K562 (cell line): ENCODE measurements around the gene ACRBP. TPM values are rescaled to one million over a fixed set of nuclear protein-coding genes. Genes with fewer than 3 reads are reported as not detected.

ENCODE experiments used
- BCLAF1 ChIP-seq, 2 experiments: fragments of 450-650 bp in 1 of 2; IDR thresholded peaks; 2 replicates each; pipeline ENCODE4 v1.6.1; 2011 to 2017; ENCODE audit warnings: low read depth in 2 of 2, antibody characterized with exemption in 1 of 2, borderline replicate concordance in 1 of 2, low read length in 1 of 2, mild to moderate bottlenecking in 1 of 2, mixed read lengths in 1 of 2; ENCODE audit not compliant: control insufficient read depth in 1 of 2
- E4F1 ChIP-seq: fragments of 250-450 bp; sonication (Bioruptor Pico); IDR thresholded peaks from 2 replicates; pipeline ENCODE4 v1.5.0; 2021; ENCODE audit warnings: mild to moderate bottlenecking, borderline replicate concordance
- HIVEP1 ChIP-seq: fragments of 250-450 bp; sonication (Bioruptor Pico); IDR thresholded peaks from 2 replicates; pipeline ENCODE4 v1.4.0; 2020; ENCODE audit warnings: mild to moderate bottlenecking
- NCOA4 ChIP-seq: fragments of 450-650 bp; IDR thresholded peaks from 2 replicates; pipeline ENCODE4 v1.6.1; 2018; ENCODE audit warnings: mild to moderate bottlenecking; ENCODE audit not compliant: partially characterized antibody
- PHB ChIP-seq: fragments of 250-450 bp; sonication (Bioruptor Pico); IDR thresholded peaks from 2 replicates; pipeline ENCODE4 v1.5.0; 2021
- RBM14 ChIP-seq: fragments of 200-400 bp; formaldehyde crosslinking; IDR thresholded peaks from 2 replicates; pipeline ENCODE4 v1.6.1; 2018; ENCODE audit warnings: low read depth, mild to moderate bottlenecking, low read length, moderate library complexity, borderline replicate concordance; ENCODE audit not compliant: insufficient read depth
- SLC30A9 ChIP-seq: fragments of 250-450 bp; sonication (Bioruptor Pico); IDR thresholded peaks from 2 replicates; pipeline ENCODE4 v1.8.0; 2022; ENCODE audit warnings: mild to moderate bottlenecking, moderate library complexity
- ZBTB5 ChIP-seq: fragments of 450-650 bp; IDR thresholded peaks from 2 replicates; pipeline ENCODE4 v1.6.1; 2017; ENCODE audit warnings: antibody characterized with exemption
- polyA plus RNA-seq, 8 experiments: library from polyadenylated mRNA; depleted of rRNA in 4 of 8; stranded (reverse) in 5 of 8; unstranded in 3 of 8; fragments of >200 nt; fragmentation: Nextera tagmentation in 2 of 8; fragmentation: Illumina TruSeq in 1 of 8; extraction: Ambion mirVana in 2 of 8; extraction: Trizol in 1 of 8; gene quantifications; 2 replicates each; pipeline versions ENCODE4 v1.2.1 to v1.2.3, GENCODE V29; 2011 to 2014; ENCODE audit warnings: inconsistent platforms in 1 of 8, missing spikeins in 1 of 8
- total RNA-seq, 7 experiments: library from RNA; depleted of rRNA in 6 of 7; stranded (reverse); fragments of >200 nt in 6 of 7; fragmentation: Illumina TruSeq in 2 of 7; extraction: Trizol in 2 of 7; gene quantifications; 2 replicates each; pipeline versions ENCODE4 v1.2.1 to v1.2.3, GENCODE V29; 2011 to 2021; ENCODE audit warnings: low replicate concordance in 1 of 7
- TF ChIP-seq, protein P1 (sequence below), 3 experiments: fragments of 200-800 bp in 1 of 3; fragments of 250-450 bp in 1 of 3; fragments of 450-650 bp in 1 of 3; sonication (Bioruptor Pico) in 1 of 3; sonication (Bioruptor generic) in 1 of 3; formaldehyde crosslinking in 1 of 3; IDR thresholded peaks; 2 replicates each; pipeline versions ENCODE4 v1.6.1 to v1.8.0; 2016 to 2022; ENCODE audit warnings: mild to moderate bottlenecking in 2 of 3, missing genetic modification characterization in 2 of 3, missing compliant biosample characterization in 1 of 3, moderate library complexity in 1 of 3
- TF ChIP-seq, protein P2 (sequence below): fragments of 450-650 bp; IDR thresholded peaks from 2 replicates; pipeline ENCODE4 v1.6.1; 2018; ENCODE audit not compliant: partially characterized antibody

Gene ACRBP
- total and polyA plus RNA-seq, 9 of the 15 experiments (the other 6 are each of a cell fraction or from before 2014, with no cell fraction given): 3.1 to 31.8 (median 8.4) TPM

DNA sequence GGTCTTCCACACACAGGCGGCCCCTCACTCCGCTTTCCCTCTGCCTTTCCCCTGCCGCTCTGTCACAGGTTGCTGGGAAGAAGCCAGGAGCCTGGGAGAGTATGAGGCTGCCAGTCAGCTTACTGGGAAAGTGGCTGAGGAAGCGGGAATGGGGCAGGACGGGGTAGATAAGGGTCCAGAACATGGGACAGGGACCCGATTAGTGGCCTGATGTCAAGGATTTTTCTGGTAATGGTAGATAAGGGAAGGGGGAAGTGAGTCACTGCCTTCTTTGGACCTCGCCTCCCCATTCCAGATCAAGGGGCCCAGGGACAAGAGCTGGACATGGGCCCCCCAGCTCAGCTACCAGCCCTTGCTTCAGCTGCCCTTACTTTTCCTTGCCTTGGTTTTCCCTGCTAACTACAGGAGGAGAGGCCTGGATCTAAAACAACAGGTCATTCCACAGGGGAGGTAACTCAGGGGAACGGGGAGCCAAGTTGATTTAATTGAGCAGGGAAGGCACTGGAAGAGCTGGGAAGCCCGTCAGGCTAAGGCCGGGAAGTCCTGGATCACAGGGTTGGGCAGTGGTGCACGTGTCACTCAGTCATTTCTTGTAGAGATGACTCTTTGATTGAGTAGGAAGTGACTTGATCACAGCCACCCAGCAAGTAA, 8.0 kb downstream of the ACRBP start (continued):
- TF ChIP-seq, protein P1, sequence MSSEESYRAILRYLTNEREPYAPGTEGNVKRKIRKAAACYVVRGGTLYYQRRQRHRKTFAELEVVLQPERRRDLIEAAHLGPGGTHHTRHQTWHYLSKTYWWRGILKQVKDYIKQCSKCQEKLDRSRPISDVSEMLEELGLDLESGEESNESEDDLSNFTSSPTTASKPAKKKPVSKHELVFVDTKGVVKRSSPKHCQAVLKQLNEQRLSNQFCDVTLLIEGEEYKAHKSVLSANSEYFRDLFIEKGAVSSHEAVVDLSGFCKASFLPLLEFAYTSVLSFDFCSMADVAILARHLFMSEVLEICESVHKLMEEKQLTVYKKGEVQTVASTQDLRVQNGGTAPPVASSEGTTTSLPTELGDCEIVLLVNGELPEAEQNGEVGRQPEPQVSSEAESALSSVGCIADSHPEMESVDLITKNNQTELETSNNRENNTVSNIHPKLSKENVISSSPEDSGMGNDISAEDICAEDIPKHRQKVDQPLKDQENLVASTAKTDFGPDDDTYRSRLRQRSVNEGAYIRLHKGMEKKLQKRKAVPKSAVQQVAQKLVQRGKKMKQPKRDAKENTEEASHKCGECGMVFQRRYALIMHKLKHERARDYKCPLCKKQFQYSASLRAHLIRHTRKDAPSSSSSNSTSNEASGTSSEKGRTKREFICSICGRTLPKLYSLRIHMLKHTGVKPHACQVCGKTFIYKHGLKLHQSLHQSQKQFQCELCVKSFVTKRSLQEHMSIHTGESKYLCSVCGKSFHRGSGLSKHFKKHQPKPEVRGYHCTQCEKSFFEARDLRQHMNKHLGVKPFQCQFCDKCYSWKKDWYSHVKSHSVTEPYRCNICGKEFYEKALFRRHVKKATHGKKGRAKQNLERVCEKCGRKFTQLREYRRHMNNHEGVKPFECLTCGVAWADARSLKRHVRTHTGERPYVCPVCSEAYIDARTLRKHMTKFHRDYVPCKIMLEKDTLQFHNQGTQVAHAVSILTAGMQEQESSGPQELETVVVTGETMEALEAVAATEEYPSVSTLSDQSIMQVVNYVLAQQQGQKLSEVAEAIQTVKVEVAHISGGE (CRISPR knock-in tag; IDR thresholded peaks at IDR 0.05): peak in 1 of 3 experiments; percentile 65; a peak in 2 of 6 replicates
- TF ChIP-seq PHB (no peak), NCOA4 (no peak), ZBTB5 (no peak), SLC30A9 (CRISPR knock-in tag) (no peak), E4F1 (CRISPR knock-in tag) (no peak), HIVEP1 (CRISPR knock-in tag) (no peak), RBM14 (no peak), BCLAF1 (IDR thresholded peaks at IDR 0.05; ENCODE audit: borderline replicate concordance in 1 of 2, control insufficient read depth in 1 of 2, low read depth in 2 of 2, low read length in 1 of 2) (no peak)
- TF ChIP-seq, protein P2, sequence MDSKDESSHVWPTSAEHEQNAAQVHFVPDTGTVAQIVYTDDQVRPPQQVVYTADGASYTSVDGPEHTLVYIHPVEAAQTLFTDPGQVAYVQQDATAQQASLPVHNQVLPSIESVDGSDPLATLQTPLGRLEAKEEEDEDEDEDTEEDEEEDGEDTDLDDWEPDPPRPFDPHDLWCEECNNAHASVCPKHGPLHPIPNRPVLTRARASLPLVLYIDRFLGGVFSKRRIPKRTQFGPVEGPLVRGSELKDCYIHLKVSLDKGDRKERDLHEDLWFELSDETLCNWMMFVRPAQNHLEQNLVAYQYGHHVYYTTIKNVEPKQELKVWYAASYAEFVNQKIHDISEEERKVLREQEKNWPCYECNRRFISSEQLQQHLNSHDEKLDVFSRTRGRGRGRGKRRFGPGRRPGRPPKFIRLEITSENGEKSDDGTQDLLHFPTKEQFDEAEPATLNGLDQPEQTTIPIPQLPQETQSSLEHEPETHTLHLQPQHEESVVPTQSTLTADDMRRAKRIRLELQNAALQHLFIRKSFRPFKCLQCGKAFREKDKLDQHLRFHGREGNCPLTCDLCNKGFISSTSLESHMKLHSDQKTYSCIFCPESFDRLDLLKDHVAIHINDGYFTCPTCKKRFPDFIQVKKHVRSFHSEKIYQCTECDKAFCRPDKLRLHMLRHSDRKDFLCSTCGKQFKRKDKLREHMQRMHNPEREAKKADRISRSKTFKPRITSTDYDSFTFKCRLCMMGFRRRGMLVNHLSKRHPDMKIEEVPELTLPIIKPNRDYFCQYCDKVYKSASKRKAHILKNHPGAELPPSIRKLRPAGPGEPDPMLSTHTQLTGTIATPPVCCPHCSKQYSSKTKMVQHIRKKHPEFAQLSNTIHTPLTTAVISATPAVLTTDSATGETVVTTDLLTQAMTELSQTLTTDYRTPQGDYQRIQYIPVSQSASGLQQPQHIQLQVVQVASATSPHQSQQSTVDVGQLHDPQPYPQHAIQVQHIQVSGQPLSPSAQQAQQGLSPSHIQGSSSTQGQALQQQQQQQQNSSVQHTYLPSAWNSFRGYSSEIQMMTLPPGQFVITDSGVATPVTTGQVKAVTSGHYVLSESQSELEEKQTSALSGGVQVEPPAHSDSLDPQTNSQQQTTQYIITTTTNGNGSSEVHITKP: no peak
